Hepatocyte (in vitro differentiated cells): Measurements from ENCODE around the gene HDHD5. TPM values are rescaled to one million over a fixed set of nuclear protein-coding genes. Genes with fewer than 3 reads are reported as not detected.

Source experiments
- DNase-seq: peaks from one replicate; pipeline ENCODE4 v3.0.0-alpha.2; 2016; ENCODE audit warnings: low spot score
- H2AFZ ChIP-seq: fragments of 200-600 bp; sonication (generic); 2 replicates; pipeline ENCODE4 v1.6.0; 2016; ENCODE audit warnings: antibody characterized with exemption, mild to moderate bottlenecking
- H3K27ac ChIP-seq: fragments of 200-600 bp; sonication (generic); 2 replicates; pipeline ENCODE4 v1.5.1; 2016; ENCODE audit warnings: mild to moderate bottlenecking
- H3K27me3 ChIP-seq: fragments of 200-600 bp; sonication (generic); 2 replicates; pipeline ENCODE4 v1.6.1; 2016
- H3K36me3 ChIP-seq: fragments of 200-600 bp; sonication (generic); replicated peaks from 2 replicates; pipeline ENCODE4 v1.5.1; 2016; ENCODE audit warnings: low read depth; ENCODE audit not compliant: insufficient read depth
- H3K4me1 ChIP-seq: fragments of 200-600 bp; sonication (generic); 2 replicates; pipeline ENCODE4 v1.5.1; 2016; ENCODE audit warnings: mild to moderate bottlenecking, moderate library complexity; ENCODE audit not compliant: insufficient read depth
- H3K4me2 ChIP-seq: fragments of 200-600 bp; sonication (generic); 2 replicates; pipeline ENCODE4 v1.6.0; 2016
- H3K4me3 ChIP-seq: fragments of 200-600 bp; sonication (generic); 2 replicates; pipeline ENCODE4 v1.5.1; 2016; ENCODE audit warnings: mild to moderate bottlenecking
- H3K79me2 ChIP-seq: fragments of 200-600 bp; sonication (generic); 2 replicates; pipeline ENCODE4 v1.6.0; 2017; ENCODE audit warnings: mild to moderate bottlenecking
- H3K9me2 ChIP-seq: fragments of 200-600 bp; sonication (generic); replicated peaks from 2 replicates; pipeline ENCODE4 v1.6.0; 2017; ENCODE audit warnings: mild to moderate bottlenecking; ENCODE audit not compliant: insufficient read depth
- H3K9me3 ChIP-seq: fragments of 200-600 bp; sonication (generic); 2 replicates; pipeline ENCODE4 v1.5.1; 2016; ENCODE audit warnings: low read depth, mild to moderate bottlenecking
- H4K20me1 ChIP-seq: fragments of 200-600 bp; sonication (generic); 2 replicates; pipeline ENCODE4 v1.6.0; 2016; ENCODE audit warnings: mild to moderate bottlenecking; ENCODE audit not compliant: insufficient read depth, poor library complexity, severe bottlenecking
- CTCF ChIP-seq: fragments of 200-600 bp; sonication (generic); IDR thresholded peaks from 2 replicates; pipeline ENCODE4 v1.5.1; 2016; ENCODE audit warnings: antibody characterized with exemption, mild to moderate bottlenecking; ENCODE audit not compliant: poor library complexity
- EZH2 ChIP-seq: fragments of 200-600 bp; sonication (generic); IDR thresholded peaks from 2 replicates; pipeline ENCODE4 v1.6.1; 2016; ENCODE audit warnings: antibody characterized with exemption, mild to moderate bottlenecking, borderline replicate concordance
- EZH2phosphoT487 ChIP-seq: fragments of 200-600 bp; sonication (generic); IDR thresholded peaks from one replicate; pipeline ENCODE4 v1.6.1; 2018; ENCODE audit warnings: antibody characterized with exemption, mild to moderate bottlenecking, low read depth, moderate library complexity; ENCODE audit not compliant: unreplicated experiment, severe bottlenecking
- WGBS: methylation state at CpG from one replicate; pipeline ENCODE4 v1.1.6; 2016; ENCODE audit warnings: low lambda C conversion rate; ENCODE audit errors: missing lambda C conversion rate; 5-methylcytosine and 5-hydroxymethylcytosine counted together
- polyA plus RNA-seq: library from polyadenylated mRNA; unstranded; fragments of >200 nt; fragmentation: Nextera tagmentation; extraction: Ambion mirVana; gene quantifications from 2 replicates; pipeline ENCODE4 v1.2.1, GENCODE V29; 2016
- total RNA-seq: library from RNA; depleted of rRNA; stranded (reverse); fragments of >200 nt; gene quantifications from 2 replicates; pipeline ENCODE4 v1.2.3, GENCODE V29; 2014

The HDHD5 gene
- total and polyA plus RNA-seq, 2 experiments from 2014 or later, result 32.9 to 53.2 TPM

DNA sequence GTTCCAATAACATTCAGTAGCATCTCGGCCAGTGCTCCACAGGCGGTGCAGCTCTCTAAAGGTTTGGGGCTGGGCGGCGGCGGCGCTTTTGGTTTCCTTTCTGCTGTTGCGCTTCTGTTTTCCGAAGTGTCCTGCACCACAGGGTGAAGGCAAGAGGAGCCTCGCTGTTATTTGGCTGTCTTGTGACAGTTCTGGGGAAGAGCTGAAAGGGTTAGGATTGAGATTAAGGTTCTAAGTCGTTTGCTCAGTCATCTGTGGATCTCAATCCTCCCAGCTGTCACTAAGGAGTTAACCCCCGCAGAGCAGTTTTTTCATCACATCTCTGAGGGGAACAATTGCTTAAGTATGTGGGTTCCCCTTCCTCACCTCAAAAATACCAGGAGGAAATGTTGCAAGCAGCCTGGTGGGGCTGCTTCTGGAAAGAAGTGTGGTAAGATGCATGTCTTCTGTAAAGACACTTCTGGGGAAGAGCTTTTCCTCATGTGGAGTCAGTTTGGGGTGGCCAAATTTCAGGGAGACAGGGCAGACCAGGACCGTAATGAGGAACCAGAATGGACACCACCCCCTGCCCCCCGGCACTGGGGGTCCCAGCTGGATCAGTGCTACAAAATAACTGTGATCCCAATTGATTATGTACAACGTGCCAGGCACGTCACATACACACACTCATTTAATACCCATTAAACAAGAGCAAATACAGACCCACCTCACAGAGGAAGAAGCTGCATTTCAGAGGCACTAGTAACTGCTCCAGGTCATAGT lies 52.1 kb downstream of the HDHD5 start:
- TF ChIP-seq CTCF (no peak), EZH2phosphoT487 (no peak), EZH2 (no peak)
- Histone ChIP-seq H4K20me1 (no peaks in the 10 kb centered on the region), H2AFZ (no peak overlapping the region), H3K9me2 (no peaks in the 10 kb centered on the region), H3K27me3 (no peaks in the 10 kb centered on the region), H3K9me3 (no peaks in the 10 kb centered on the region), H3K36me3 (no peaks in the 10 kb centered on the region), H3K79me2 (no peaks in the 10 kb centered on the region), H3K27ac (no peak overlapping the region), H3K4me1 (no peaks in the 10 kb centered on the region), H3K4me3 (no peak overlapping the region), H3K4me2 (no peak overlapping the region)
- no peak for DNase-seq
- 92% methylated on average over 15 of the region's 15 CpGs for WGBS

- H3K4me1 ChIP-seq, result no peaks in the 10 kb centered on the region
- H3K9me2 ChIP-seq, result no peaks in the 10 kb centered on the region
- TF ChIP-seq EZH2phosphoT487, result no peak
- no peak for TF ChIP-seq CTCF
- TF ChIP-seq EZH2, result no peak
- H4K20me1 ChIP-seq, result no peaks in the 10 kb centered on the region
- H3K9me3 ChIP-seq, result no peaks in the 10 kb centered on the region
- no peak overlapping the region for H3K4me2 ChIP-seq
- H3K27ac ChIP-seq, result no peak overlapping the region
- DNase-seq, result no peak
- no peaks in the 10 kb centered on the region for H3K27me3 ChIP-seq
- H3K4me3 ChIP-seq, result no peak overlapping the region
- H3K36me3 ChIP-seq, result no peaks in the 10 kb centered on the region
- no peaks in the 10 kb centered on the region for H3K79me2 ChIP-seq
- WGBS, result 91% methylated on average over 12 of the region's 12 CpGs
- no peak overlapping the region for H2AFZ ChIP-seq
Observed at GRCh38 chr22:17106161-17106784, 52.8 kb downstream of the HDHD5 start.

- Histone ChIP-seq H3K9me2 (no peaks in the 10 kb centered on the region), H3K4me3 (no peak overlapping the region), H3K4me2 (no peak overlapping the region), H3K79me2 (no peaks in the 10 kb centered on the region), H3K27ac (no peak overlapping the region), H3K27me3 (no peaks in the 10 kb centered on the region), H3K4me1 (no peaks in the 10 kb centered on the region), H2AFZ (no peak overlapping the region), H4K20me1 (no peaks in the 10 kb centered on the region), H3K36me3 (no peaks in the 10 kb centered on the region), H3K9me3 (no peaks in the 10 kb centered on the region)
- DNase-seq, result no peak
- TF ChIP-seq CTCF, result no peak
- no peak for TF ChIP-seq EZH2
- TF ChIP-seq EZH2phosphoT487, result no peak
- WGBS, result 86% methylated on average over 22 of the region's 22 CpGs
Observed at GRCh38 chr22:17105143-17106129, 53.6 kb downstream of the HDHD5 start.
